Gastroesophageal sphincter (tissue), 4 donors: ENCODE results near the gene TRPV2. TPM values are rescaled to one million over a fixed set of nuclear protein-coding genes. Genes with fewer than 3 reads are reported as not detected.

ENCODE experiments used
- ATAC-seq: fragments of 150-250 bp; one replicate; pipeline ENCODE4 v1.9.1; 2016; ENCODE audit warnings: mild to moderate bottlenecking, moderate library complexity
- H3K27ac ChIP-seq, 4 donors: fragments of 200-600 bp; sonication (generic) in 3 of 4; 1 replicate in 3 of 4; 2 replicates in 1 of 4; pipeline ENCODE4 v1.5.1; 2016 to 2019
- H3K27me3 ChIP-seq: fragments of 200-600 bp; sonication (generic); one replicate; pipeline ENCODE4 v1.5.1; 2019
- H3K36me3 ChIP-seq, 2 donors: fragments of 200-600 bp; sonication (generic); one replicate each; pipeline ENCODE4 v1.5.1; 2019; ENCODE audit warnings: control low read depth in 1 of 2
- H3K4me1 ChIP-seq, 3 donors: fragments of 200-600 bp; sonication (generic); 1 replicate in 2 of 3; 2 replicates in 1 of 3; pipeline ENCODE4 v1.5.1; 2016 to 2019; ENCODE audit warnings: control low read depth in 2 of 3
- H3K4me3 ChIP-seq, 2 donors: fragments of 200-600 bp; sonication (generic); one replicate each; pipeline ENCODE4 v1.5.1; 2019; ENCODE audit warnings: mild to moderate bottlenecking in 1 of 2, moderate library complexity in 1 of 2
- H3K9me3 ChIP-seq, 3 donors: fragments of 200-600 bp; sonication (generic); one replicate each; pipeline ENCODE4 v1.5.1; 2017 to 2019; ENCODE audit warnings: control low read depth in 2 of 3
- CTCF ChIP-seq, 4 experiments: fragments of 200-600 bp in 2 of 4; fragments of 450-650 bp in 2 of 4; sonication (generic) in 1 of 4; IDR thresholded peaks; one replicate each; pipeline ENCODE4 v1.5.1; 2017 to 2019; ENCODE audit warnings: antibody characterized with exemption in 4 of 4, mild to moderate bottlenecking in 2 of 4, moderate library complexity in 2 of 4
- EP300 ChIP-seq: sonication (generic); formaldehyde crosslinking; IDR thresholded peaks from one replicate; pipeline ENCODE4 v1.6.1; 2017; ENCODE audit warnings: antibody characterized with exemption, mild to moderate bottlenecking
- POLR2A ChIP-seq, 2 donors: fragments of 450-650 bp; IDR thresholded peaks; one replicate each; pipeline ENCODE4 v1.6.1; 2017; ENCODE audit warnings: antibody characterized with exemption in 2 of 2, mild to moderate bottlenecking in 2 of 2, moderate library complexity in 1 of 2
- POLR2AphosphoS5 ChIP-seq: sonication (generic); formaldehyde crosslinking; IDR thresholded peaks from one replicate; pipeline ENCODE4 v1.6.1; 2017; ENCODE audit warnings: antibody characterized with exemption
- WGBS, 2 donors: methylation state at CpG; one replicate each; pipeline ENCODE4 v1.1.5; 2018; ENCODE audit warnings: low coverage in 1 of 2; 5-methylcytosine and 5-hydroxymethylcytosine counted together
- total RNA-seq, 4 donors: library from RNA; depleted of rRNA; stranded (reverse); fragments of >200 nt; gene quantifications; one replicate each; pipeline ENCODE4 v1.1.0, GENCODE V29; 2016

TRPV2 gene
- total RNA-seq: 10 to 100 TPM in 3 of 4 donors, 1 to 10 TPM in 1; 6.5 to 15.5 (median 11.6) TPM

- ATAC-seq: peak; percentile 20
- H3K4me3 ChIP-seq: peak within 1 kb of the TSS; percentile 36 to 59
- H3K9me3 ChIP-seq: no peaks in the 10 kb centered on the region
- TF ChIP-seq EP300 (no peak), CTCF (IDR thresholded peaks at IDR 0.05) (peak in 2 of 4 experiments; percentile 27 to 46)
- peaks cover 0 to 9% of the 10 kb centered on the region in 2 donors for H3K36me3 ChIP-seq
- H3K27me3 ChIP-seq: peaks cover 9% of the 10 kb centered on the region
- H3K27ac ChIP-seq: peak within 1 kb of the TSS; percentile 14 to 84 (median 76)
- H3K4me1 ChIP-seq: peaks cover 0 to 48% (median 11%) of the 10 kb centered on the region in 3 donors
- 0% methylated on average over 1 of the region's 21 CpGs; no CpG with 5 or more reads in 1 of the 2 donors for WGBS, 2 donors
Measured at GRCh38 chr17:16415031-16415924, at the start of gene TRPV2. Gene TRPV2, plus strand, starts transcription at chr17:16415571. Its CDS starts 2,098 bp downstream, at chr17:16417669.

- H3K4me3 ChIP-seq: no peak overlapping the region
- H3K4me1 ChIP-seq: no peaks in the 10 kb centered on the region
- no peak for ATAC-seq
- no peaks in the 10 kb centered on the region for H3K9me3 ChIP-seq
- TF ChIP-seq POLR2A (IDR thresholded peaks at IDR 0.05): no peak
- no peak for TF ChIP-seq EP300
- TF ChIP-seq POLR2AphosphoS5: no peak
- TF ChIP-seq CTCF (IDR thresholded peaks at IDR 0.05): no peak
- H3K27ac ChIP-seq: no peak overlapping the region
- 68 to 72% methylated on average over 5 of the region's 5 CpGs for WGBS, 2 donors
- H3K27me3 ChIP-seq: no peaks in the 10 kb centered on the region
- no peaks in the 10 kb centered on the region for H3K36me3 ChIP-seq
Measured at GRCh38 chr17:16371742-16372141, 43.6 kb upstream of the TRPV2 start.

- no peak for TF ChIP-seq EP300
- TF ChIP-seq POLR2AphosphoS5: no peak
- TF ChIP-seq CTCF (IDR thresholded peaks at IDR 0.05): no peak
- TF ChIP-seq POLR2A (IDR thresholded peaks at IDR 0.05): no peak
- H3K27me3 ChIP-seq: no peaks in the 10 kb centered on the region
- H3K9me3 ChIP-seq: no peaks in the 10 kb centered on the region
- H3K27ac ChIP-seq: no peak overlapping the region
- H3K36me3 ChIP-seq: no peaks in the 10 kb centered on the region
- WGBS, 2 donors: 74 to 78% methylated on average over 16 of the region's 16 CpGs
- ATAC-seq: peak; percentile 82
- H3K4me3 ChIP-seq: no peak overlapping the region
- H3K4me1 ChIP-seq: no peaks in the 10 kb centered on the region
Measured at GRCh38 chr17:16374146-16374938, 41.0 kb upstream of the TRPV2 start.

- Histone ChIP-seq H3K36me3 (peaks cover 0 to 12% of the 10 kb centered on the region in 2 donors), H3K27ac (no peak overlapping the region), H3K4me3 (no peak overlapping the region), H3K4me1 (peaks cover 2 to 21% (median 12%) of the 10 kb centered on the region in 3 donors), H3K9me3 (no peaks in the 10 kb centered on the region), H3K27me3 (no peaks in the 10 kb centered on the region)
- ATAC-seq: no peak
- TF ChIP-seq CTCF (IDR thresholded peaks at IDR 0.05): no peak
- TF ChIP-seq EP300: no peak
- no peak for TF ChIP-seq POLR2AphosphoS5
- no peak for TF ChIP-seq POLR2A (IDR thresholded peaks at IDR 0.05)
- WGBS, 2 donors: 72 to 100% methylated on average over 1 to 2 of the region's 2 CpGs
Measured at GRCh38 chr17:16377941-16378341, 37.4 kb upstream of the TRPV2 start.
